ENCODE data around the gene PRLH.

Gene PRLH, protein sequence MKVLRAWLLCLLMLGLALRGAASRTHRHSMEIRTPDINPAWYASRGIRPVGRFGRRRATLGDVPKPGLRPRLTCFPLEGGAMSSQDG

DNA sequence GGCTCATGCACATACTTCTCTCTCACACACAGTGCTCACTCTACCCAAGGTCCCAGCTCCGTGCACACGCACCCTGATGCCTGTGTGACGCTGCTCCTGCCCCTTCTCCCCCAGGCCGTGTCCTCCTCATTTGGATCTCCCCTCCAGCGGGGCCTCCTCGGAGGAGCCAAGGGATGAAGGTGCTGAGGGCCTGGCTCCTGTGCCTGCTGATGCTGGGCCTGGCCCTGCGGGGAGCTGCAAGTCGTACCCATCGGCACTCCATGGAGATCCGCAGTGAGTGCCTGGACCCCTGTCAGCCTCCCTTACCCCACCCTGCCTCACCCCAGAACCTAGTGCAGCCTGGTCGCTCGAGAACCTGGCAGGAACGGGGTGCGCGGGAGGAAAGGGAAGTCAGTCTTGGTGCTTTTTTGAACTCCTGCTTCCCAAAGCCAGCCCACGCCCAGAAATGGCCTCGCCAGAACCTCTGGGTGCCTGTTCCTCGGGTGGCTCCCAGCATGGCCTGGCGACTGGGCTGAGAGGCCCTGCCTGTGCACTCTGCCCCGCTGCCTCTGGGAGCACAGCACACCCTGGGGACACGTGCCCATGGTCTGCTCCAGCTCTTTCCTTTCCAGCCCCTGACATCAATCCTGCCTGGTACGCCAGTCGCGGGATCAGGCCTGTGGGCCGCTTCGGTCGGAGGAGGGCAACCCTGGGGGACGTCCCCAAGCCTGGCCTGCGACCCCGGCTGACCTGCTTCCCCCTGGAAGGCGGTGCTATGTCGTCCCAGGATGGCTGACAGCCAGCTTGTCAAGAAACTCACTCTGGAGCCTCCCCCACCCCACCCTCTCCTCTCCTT lies at the start of gene PRLH:
Gene PRLH, plus strand, starts transcription at position 174 of the 835 bp plus-strand sequence. Its CDS starts 0 bp downstream, at position 174.
- DNase-seq (ENCODE audit: low read depth in 1 of 2, low spot score in 1 of 2): no peak

DNA sequence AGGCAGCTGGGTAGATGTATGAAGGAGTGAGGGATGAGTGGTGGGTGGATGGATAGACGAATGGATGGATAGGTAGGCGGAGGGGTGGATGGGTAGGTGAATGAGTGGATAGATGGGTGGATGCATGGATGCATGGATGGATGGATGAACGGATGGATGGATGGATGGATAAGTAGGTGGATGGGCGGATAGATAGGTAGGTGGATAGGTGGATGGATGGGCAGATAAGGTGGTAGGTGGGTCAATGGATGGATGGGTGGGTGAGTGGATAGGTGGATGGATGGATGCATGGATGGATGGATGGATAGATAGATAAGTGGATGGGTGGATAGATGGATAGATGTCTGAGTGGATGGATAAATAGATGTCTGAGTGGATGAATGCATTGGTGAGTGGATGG lies 49.2 kb upstream of the PRLH start:
- no peak for DNase-seq (ENCODE audit: low read depth in 1 of 2, low spot score in 1 of 2)

DNA sequence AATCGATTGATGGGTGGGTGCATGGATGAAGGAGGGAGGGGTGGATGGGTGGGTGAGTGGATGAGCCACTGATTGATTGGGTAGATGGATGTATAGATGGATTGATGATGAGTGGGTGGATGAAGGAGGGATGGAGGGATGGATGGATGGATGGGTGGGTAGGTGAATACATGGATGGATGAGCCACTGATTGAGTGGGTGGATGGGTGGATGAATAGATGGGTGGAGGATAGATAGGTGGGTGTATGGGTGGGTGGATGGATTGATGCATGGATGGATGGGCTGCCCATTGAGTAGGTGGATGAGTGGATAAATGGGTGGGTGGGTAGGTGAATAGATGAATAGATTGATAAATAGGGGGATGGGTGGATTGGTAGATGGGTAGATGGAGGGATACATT lies 48.4 kb upstream of the PRLH start:
- DNase-seq (ENCODE audit: low read depth in 1 of 2, low spot score in 1 of 2): no peak

DNA sequence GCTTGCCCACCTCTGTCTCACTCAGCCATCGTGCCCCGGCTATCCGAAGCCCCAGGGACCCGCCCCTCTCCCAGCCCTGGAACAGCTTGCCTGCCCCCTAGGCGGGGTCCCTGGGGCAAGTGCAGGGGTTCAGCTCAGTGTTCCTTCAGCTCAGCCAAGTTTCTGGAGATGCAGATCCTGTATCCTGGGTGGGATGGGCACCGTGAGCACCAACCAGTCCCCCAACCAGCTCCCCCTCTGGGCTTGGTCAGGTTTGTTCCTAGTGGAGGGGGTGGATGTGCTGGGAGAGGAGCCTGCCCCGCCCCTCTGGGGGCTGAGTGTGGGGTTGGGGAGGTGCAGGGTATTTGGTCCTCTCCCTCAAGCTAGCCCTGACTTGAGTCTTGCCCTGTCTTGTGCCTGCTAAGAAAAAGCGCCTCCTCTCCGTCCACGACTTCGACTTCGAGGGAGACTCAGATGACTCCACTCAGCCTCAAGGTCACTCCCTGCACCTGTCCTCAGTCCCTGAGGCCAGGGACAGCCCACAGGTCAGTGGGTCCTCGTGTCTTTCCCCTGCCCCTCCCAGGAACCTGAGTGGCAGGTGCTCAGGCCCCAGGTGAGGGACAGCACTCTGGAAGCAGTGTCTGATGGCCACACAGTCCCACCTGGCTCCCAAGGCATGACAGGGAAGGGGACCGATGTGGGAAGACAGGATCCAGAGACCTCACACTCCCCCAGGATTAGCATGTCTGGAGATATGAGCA lies 46.7 kb upstream of the PRLH start:
- DNase-seq (ENCODE audit: low read depth in 1 of 2, low spot score in 1 of 2): no peak

DNA sequence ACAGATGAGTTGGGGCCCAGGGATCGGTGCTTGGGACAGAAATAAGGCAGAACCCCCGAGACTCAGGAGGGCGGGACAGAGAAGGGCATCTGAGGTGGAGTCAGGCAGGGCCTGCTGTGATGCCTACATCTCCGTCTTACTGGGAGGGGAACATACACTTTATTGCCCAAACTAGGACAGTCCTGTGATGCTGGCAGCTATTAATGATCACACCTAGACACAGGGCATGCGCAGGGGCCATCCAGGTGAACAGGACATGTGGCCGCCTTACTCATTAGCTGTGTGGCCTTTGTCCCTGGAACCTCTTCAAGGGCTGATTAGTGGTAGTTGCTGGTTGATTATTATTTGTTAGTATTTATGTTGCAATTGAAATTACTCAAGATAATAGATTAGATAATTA lies 46.1 kb upstream of the PRLH start:
- no peak for DNase-seq (ENCODE audit: low read depth in 1 of 2, low spot score in 1 of 2)

DNA sequence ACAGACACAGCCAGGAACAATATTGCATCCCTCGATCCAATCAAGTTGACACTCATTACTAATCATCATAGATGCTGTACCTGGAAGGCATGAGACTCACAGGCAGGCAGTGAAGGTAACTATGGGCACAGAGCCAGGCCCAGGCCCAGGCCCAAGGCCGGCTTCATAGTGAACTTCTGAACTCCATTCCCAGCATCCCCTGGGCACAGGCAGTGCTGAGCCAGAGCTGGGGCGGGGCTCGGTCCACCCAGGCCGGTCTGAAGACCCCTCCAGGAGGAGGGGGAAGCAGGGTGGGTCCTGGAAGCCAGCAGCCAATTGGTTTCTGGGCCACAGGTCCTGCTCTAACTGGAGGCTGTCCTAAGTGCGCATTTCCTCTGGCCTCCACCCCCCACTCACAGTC lies 41.7 kb upstream of the PRLH start:
- DNase-seq (ENCODE audit: low read depth in 1 of 2, low spot score in 1 of 2): no peak

DNA sequence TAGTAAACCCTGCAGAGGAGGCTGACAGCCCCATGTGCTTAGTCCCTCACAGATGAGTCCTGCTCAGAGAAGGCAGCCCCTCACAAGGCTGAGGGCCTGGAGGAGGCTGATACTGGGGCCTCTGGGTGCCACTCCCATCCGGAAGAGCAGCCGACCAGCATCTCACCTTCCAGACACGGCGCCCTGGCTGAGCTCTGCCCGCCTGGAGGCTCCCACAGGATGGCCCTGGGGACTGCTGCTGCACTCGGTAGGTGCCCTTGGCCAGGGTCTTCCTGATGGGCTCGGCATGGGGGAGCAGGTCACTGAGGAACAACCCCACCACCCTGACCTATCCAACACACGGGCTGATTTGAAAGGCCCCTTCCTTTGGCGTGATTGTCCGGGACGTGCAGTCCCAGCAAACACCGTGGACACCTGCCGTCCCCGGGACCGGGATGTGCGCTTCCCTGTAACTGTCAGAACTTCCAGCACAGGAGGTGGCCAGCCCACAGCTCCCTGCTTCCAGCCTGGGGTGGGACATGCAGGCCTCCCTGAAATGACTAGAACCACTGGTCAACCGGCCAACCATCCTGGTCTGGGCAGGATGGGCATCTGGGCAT lies 40.7 kb upstream of the PRLH start:
- DNase-seq (ENCODE audit: low read depth in 1 of 2, low spot score in 1 of 2): no peak

DNA sequence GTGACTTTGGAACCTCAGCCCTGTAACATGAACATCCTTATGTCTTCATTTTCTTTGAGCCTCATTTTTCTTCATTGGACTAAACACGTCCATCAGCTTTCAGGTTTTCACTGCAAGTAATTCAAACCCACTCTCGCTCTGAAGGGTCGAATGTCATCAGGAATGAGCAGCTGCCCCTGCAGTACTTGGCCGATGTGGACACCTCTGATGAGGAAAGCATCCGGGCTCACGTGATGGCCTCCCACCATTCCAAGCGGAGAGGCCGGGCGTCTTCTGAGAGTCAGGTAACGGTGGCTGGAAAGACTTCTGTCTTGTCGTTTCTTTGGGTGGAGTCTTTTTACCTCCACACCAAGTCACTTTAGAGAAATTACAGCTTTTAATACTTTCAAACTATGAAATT lies 39.1 kb upstream of the PRLH start:
- no peak for DNase-seq (ENCODE audit: low read depth in 1 of 2, low spot score in 1 of 2)

DNA sequence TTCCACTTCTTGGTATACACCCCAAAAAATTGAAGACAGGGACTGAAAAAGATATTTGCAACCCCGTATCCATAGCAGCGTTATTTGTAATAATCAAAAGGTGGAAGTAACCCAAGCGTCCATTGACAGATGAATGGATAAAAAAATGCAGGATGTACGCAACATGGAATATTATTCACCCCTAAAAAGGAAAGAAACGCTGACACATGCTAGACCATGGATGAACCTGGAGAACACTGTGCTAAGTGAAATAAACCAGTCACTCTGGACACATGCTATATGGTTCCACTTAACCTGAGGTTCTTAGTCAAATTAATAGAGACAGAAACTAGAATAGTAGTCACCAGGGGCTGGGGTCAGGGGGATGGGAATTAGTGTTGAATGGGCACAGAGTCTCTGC lies 38.6 kb upstream of the PRLH start:
- DNase-seq (ENCODE audit: low read depth in 1 of 2, low spot score in 1 of 2): no peak

DNA sequence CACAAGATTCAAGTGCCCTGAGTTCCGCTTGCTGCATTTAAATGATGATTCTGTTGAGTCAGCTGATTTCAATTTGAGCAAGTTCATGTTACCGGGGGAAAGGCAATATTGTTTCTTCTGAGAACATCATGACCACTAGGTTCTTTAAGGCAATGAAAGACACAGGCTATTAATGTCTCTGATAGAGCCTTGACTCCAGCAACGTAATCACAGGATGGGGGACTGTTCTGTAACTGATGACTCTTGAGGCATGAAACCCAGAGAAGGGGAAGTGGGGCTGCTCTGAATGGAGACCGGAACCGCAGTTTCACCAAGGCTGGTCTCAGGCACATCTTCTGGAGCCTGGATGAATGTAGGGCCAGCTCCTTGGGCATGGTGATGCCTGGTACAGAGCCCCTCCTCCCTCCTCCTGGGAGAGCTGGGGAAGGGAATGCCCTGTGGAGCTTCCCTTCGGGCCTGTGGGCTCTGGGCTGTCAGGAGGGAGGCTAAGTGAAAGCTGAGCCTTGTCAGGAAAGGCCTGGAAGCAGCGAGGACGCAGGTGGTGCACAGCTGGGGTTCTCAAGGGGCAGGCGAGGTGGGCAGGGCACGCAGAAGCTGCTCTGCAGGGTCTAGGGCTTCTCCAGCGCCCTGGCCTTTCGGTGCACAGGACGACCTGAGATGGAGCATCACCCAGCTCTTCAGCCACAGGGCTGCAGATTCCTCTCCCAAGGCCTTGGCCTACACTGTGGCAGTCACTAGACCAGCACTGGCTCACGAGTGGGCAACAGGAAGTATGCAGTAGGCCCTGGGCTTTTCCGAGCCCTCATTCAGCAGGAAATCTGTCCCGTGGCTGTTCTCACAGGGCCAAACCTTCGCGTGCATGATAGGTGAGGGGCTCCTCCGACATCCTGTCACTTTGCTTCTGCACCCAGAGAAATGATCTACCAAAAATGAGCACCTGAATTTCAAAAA lies 36.6 kb upstream of the PRLH start:
- no peak for DNase-seq (ENCODE audit: low read depth in 1 of 2, low spot score in 1 of 2)

DNA sequence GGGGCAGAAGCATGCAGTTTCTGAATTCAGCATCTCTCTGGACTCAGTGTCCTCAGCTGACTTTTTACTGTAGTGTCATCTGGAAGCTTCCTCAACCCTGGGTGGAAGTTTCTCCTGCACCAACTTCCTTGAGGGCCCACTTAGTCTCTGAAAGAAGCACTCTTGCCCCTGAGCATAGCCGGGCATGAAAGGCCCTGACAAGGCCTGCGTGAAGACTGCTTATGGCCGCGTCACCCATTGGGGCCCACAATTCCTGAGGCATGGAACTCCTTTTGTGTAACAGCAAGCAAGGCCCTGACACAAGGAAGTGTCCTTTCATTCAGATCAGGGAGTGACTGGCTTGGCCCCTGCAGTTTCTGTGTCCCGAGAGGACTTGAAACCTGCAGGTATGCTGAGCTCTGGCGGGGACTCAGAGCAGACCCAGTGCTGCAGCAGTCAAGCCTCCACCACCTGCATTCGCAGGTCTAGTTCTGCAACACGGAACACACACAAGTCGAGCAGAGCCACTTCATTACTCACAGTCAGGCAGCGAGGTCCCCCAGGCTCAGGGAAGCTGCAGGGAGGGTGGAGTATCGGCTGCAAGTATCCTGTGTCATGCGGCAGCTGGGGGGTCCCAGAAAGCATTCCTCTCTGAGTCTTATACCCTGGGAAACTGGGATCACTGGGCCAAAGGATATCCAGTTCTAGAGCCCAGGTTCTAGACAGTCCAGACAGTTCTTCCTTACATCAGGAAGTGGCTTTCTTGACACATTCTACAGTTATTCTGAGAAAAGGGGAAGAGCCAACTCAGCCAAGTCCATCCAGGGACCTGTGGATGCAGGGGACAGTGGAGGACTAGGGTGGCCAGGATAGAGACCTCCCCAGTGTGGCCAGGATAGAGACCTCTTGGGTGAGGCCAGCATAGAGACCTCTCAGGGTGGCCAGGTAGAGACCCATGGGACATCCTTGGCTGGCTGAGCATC lies 35.6 kb upstream of the PRLH start:
- no peak for DNase-seq (ENCODE audit: low read depth in 1 of 2, low spot score in 1 of 2)

DNA sequence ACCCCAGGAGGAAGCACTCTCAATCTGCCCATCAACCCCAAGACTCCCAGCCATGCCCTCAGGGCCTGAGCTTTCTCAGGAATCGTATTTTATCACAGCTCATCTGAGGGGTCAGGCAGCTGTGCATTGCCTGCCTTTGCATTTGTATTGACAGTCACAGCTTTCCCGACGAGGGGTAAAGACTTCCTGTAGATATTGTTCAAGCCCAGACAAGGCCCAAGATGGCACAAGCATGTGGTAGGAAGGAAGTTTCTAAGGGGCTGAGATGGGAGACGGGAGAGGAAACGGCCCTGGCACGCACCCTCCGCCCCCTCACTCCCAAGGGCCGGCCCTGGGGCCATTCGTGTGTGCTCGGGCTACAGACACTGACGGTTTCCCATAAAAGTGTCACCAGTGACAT lies 34.2 kb upstream of the PRLH start:
- no peak for DNase-seq (ENCODE audit: low read depth in 1 of 2, low spot score in 1 of 2)

DNA sequence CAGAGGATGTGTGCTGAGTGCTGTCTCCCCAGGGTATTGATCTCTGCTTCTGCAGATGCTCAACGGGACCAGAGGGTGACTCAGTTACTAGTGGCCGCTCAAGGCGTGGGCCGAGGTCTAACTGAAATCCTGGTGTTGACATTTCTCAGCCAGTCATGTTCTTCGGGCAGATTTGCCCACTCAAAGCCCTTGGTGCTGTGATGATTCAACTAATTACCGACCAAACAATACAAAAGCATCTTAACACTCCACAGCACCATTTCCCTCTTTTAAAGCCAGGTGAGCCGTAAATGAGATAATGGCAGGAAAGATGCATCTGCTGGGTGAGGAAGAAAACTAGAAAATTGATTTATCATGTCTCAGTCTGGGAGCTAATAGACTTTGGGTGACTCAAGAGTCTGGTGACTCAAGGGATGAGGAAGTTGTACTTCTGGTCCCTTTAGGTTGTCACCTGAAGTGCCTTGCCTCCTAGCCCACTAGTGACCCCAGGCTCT lies 32.7 kb upstream of the PRLH start:
- DNase-seq (ENCODE audit: low read depth in 1 of 2, low spot score in 1 of 2): no peak

DNA sequence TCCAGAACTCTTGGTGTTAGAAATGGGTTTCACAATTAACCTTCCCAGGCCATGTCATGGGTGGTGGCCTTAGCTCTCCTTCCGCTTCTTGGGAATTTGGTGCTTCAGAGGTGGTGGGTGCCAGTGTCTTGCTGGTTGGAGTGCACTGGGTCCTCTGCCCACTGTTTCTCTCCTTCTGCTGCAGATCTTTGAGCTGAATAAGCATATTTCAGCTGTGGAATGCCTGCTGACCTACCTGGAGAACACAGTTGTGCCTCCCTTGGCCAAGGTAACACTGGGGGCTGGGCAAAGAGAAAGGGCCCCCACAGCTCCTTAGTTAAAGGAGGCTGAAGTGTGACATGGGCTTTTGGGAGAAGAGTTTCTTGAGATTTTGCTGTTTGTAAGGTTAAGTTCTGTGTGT lies 32.0 kb upstream of the PRLH start:
- no peak for DNase-seq (ENCODE audit: low read depth in 1 of 2, low spot score in 1 of 2)

DNA sequence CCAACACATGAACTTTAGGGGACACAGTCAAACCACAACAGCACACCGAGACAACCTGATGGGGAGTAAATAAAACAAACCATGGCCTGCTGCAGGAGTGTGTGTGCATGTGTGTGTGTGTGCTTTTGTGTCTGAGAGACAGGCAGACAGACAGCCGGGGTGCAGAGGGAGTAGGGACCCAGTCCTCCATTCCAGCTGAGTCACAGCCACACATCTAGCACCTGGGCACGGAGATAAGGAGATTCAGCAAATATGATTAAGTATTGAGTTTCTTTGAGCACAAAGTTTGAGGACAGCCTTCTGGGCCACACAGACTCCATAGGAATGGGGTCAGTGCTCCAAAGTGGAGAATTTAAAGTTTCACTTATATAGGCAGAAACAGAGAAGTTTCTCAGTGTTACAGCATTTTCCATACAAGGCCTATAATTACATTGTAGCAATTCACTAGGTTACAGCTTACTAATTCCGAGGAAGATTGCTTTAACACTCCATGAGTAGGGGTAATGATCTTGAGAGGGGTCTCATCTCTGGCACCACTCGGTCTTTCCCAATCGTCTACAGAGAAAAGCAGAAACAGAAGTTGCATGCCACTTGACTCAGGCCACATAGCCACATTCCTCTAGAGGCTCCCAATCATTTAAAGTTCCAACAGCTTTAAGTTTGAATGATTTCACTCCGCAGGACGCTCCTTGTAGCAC lies 30.8 kb upstream of the PRLH start:
- DNase-seq (ENCODE audit: low read depth in 1 of 2, low spot score in 1 of 2): no peak

DNA sequence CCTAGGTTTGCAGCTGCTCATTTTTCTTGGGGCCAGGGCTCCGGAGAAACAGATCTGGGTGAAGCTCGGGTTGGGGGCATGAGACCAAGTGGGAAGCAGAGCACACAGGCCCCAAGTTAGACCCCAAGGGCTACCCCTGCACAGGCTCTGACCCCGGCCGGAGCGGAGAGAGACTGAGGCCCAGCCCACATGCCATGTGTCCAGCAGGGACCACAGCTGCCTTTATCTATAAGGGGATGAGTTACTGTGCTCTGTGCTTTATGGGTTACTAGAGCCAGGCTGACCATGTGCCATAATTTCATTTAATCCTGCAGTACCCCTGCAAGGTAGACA lies 30.3 kb upstream of the PRLH start:
- DNase-seq (ENCODE audit: low read depth in 1 of 2, low spot score in 1 of 2): no peak

DNA sequence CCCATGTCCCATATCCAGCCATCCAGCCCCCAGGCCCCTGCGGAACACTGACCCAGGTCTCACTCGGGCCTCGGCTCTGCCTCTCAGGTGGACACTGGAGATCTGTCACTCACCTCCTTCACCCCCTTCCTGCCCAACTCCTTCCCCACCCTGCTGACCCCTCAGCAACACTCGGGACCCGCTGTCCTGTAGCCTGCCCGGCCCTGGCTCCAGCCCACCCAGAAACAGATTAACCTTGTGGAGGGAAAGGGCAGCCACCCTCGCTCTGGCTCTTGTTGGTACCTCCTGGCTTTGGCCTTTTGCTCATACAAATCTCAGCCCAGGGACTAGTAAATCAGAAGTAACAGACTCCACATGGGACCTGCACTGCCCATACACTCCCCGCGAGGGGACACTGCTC lies 29.8 kb upstream of the PRLH start:
- no peak for DNase-seq (ENCODE audit: low read depth in 1 of 2, low spot score in 1 of 2)

DNA sequence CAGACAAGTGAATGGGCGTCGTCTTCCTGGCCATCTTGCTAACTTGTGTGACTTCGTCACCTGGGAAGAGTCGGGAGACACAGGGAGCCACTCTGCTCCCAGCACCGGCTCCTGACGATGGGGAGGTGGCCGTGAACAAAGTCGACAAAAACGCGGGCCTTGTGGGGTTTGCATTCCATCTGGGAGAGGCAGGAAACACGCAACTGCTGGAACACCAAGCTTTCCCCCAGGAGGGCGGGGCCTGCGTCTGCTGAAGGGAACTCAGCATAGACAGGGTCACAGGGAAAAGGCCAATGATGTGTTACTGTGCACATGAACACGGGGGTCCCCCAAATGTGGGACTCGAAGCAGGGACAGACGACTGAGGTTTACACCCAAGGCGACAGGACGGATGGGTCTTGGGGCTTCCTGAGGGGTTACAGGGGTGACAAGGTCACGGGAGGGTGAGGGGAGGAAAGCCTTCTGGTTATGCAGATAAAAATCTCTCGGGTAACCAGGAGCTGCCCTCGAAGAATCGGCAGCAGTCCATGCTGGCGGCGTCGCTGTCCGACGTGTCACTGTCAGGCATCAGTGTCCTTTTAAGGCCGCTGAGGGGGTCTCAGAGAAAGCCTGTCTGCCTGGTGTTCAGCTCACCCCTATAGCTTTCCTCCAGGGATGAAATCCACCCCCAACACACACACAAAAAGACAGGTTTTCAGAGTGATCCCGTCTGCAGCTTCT lies 28.2 kb upstream of the PRLH start:
- DNase-seq (ENCODE audit: low read depth in 1 of 2, low spot score in 1 of 2): no peak

DNA sequence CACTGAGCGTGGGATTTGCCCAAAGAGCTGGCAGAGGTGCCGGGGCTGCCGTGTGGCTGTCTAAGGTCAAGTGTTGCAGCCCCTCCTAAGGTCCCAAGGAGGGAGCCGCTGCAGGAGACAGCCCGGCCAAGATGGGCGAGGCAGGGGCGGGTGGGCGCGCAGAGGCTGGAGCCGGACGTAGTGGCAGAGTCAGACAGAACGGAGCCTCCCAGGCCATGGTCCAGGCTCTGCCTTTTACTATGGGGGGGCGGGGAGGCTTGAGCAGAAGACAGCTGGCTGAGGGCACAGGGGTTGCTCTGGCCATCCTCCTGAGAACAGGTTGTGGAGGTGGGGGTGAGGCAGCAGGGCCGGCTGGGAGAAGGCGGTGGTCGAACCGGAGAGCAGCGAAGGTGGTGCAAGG lies 27.5 kb upstream of the PRLH start:
- DNase-seq (ENCODE audit: low read depth in 1 of 2, low spot score in 1 of 2): no peak

Measured in stimulated activated CD4-positive, alpha-beta T cell treated with anti-CD3 and anti-CD28 coated beads, Interleukin-15, amount 100 ng/mL, for 1 hour (primary cell).